GM18526 (cell line): ENCODE results near the gene KPNA6.

Experiments used
- POLR2A ChIP-seq: IDR thresholded peaks from 3 replicates; pipeline ENCODE4 v1.6.1; 2011; ENCODE audit not compliant: insufficient read length; ENCODE audit errors: extremely low read depth

Gene KPNA6

GRCh38 chr1:32127409-32128198 is 19.7 kb downstream of the KPNA6 start:
- TF ChIP-seq POLR2A, result no peak

GRCh38 chr1:32128479-32128878 is 20.6 kb downstream of the KPNA6 start:
- TF ChIP-seq POLR2A, result no peak

GRCh38 chr1:32128964-32129363 is 21.1 kb downstream of the KPNA6 start:
- TF ChIP-seq POLR2A, result no peak

- TF ChIP-seq POLR2A, result no peak
These were observed 29.3 kb downstream of the KPNA6 start for GRCh38 chr1:32137111-32137510.

GRCh38 chr1:32138965-32139364 is 31.1 kb downstream of the KPNA6 start:
- TF ChIP-seq POLR2A, result no peak

GRCh38 chr1:32142446-32143301 is 34.8 kb downstream of the KPNA6 start:
- no peak for TF ChIP-seq POLR2A

GRCh38 chr1:32144033-32144432 is 36.2 kb downstream of the KPNA6 start:
- no peak for TF ChIP-seq POLR2A

- TF ChIP-seq POLR2A, result no peak
These were observed 43.0 kb downstream of the KPNA6 start for GRCh38 chr1:32150847-32151246.

GRCh38 chr1:32151319-32151787 is 43.5 kb downstream of the KPNA6 start:
- no peak for TF ChIP-seq POLR2A

GRCh38 chr1:32159189-32159588 is 51.3 kb downstream of the KPNA6 start:
- no peak for TF ChIP-seq POLR2A

GRCh38 chr1:32163405-32163804 is 55.5 kb downstream of the KPNA6 start:
- no peak for TF ChIP-seq POLR2A

- no peak for TF ChIP-seq POLR2A
These were observed 63.1 kb downstream of the KPNA6 start for GRCh38 chr1:32170991-32171390.

GRCh38 chr1:32172621-32173245 is 64.9 kb downstream of the KPNA6 start:
- TF ChIP-seq POLR2A, result no peak

- no peak for TF ChIP-seq POLR2A
These were observed 70.7 kb downstream of the KPNA6 start for GRCh38 chr1:32178380-32179192.

- TF ChIP-seq POLR2A, result no peak
These were observed 71.3 kb downstream of the KPNA6 start for GRCh38 chr1:32179193-32179442.
